Stimulated activated naive CD8-positive, alpha-beta T cell treated with anti-CD3 and anti-CD28 coated beads, Interleukin-15, Interleukin-2, amounts not matched to agents 100 U/mL and 50 U/mL, for 24 hours (primary cell): ENCODE results near the gene MSTN.
"Not testable (repeated sequence)": the region's sequence is repeated elsewhere in the genome, so short reads cannot be mapped to it uniquely, and the experiment has no call there.

Experiments
- ATAC-seq: fragments of 150-1000 bp; cut with Tn5 transposase; one replicate; pipeline ENCODE4 v1.10.0; 2021
- DNase-seq: peaks from one replicate; pipeline ENCODE4 v3.0.0; 2021

Gene MSTN

DNA sequence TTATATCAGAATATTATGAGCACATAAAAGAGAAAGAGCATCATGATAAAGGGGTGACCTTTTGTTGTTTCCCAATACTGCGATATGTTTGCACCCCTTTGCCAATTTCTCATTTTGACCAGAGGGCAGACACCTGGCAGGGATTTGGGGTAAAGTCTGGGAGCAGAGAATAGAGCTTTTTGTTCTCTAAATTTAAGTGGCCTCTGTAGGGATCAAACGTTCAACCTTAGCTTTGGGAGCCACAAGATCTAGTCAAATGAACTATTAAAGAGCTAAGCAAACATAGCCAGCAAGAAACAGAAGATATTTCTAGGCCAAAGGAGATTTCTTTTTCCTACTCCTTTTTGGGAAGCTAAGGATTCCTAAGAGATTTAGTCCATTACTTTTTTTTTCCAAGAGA lies 1.1 kb upstream of the MSTN start:
- no peak for ATAC-seq
- DNase-seq = no peak

DNA sequence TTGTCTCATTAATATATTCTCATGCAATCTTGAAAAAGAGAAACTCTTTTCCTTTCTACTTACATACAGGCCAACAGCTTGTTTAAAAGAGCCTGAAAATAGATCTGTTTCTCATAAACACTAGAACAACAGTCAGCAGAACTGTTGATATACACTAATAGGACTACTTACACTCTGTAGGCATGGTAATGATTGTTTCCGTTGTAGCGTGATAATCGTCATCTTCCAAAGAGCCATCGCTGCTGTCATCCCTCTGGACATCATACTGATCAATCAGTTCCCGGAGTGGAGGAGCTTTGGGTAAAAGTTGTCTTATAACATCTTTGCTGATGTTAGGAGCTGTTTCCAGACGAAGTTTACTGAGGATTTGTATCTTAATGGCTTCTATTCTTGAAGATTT lies 476 bp downstream of the MSTN start:
- DNase-seq (no peak), ATAC-seq (no peak)

DNA sequence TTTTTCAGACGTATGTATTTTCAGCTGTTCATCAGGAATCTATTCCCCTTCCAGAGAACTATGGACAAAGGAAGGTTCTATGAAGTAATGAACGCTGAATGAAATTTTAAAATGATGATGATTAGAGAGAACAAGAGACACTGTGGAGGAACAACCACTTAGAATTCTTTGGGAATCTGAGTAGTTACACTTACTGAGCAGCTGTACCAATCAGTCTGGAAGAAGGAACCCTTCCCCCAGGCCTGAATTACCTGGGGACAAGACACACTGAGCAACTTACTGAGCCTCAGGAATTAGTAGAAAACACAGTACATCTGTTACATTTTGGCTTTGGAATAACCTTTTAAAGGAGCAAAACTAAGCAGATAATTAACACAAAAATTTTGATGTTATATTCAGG lies 1.9 kb downstream of the MSTN start:
- no peak for ATAC-seq

DNA sequence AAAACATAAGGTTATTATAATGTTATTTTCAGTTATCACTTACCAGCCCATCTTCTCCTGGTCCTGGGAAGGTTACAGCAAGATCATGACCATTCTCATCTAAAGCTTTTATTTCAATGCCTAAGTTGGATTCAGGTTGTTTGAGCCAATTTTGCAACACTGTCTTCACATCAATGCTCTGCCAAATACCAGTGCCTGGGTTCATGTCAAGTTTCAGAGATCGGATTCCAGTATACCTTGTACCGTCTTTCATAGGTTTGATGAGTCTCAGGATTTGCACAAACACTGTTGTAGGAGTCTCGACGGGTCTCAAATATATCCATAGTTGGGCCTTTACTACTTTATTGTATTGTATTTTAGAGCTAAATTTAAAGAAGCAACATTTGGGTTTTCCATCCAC lies 2.5 kb downstream of the MSTN start:
- DNase-seq (no peak), ATAC-seq (no peak)

More for the DNA sequence above, 1.9 kb downstream of the MSTN start:
- DNase-seq = no peak

DNA sequence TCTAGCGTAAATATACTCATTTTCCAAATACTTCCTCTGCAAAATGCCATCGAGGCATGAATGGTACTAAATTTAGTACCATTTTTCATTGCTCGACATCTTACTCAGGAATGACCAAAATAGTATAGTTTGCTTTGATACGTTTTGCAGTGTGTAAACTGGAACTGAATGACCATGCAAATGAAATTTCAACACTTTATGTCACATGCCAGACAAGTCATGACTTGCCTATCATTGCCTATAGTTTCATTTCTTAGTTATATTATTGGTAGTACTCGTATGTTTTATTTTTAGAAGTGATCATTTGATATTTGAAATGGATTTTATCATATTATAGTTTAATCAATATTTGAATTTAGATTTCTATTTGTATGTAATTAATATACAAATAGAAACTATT lies 9.1 kb downstream of the MSTN start:
- DNase-seq (no peak), ATAC-seq (no peak)

DNA sequence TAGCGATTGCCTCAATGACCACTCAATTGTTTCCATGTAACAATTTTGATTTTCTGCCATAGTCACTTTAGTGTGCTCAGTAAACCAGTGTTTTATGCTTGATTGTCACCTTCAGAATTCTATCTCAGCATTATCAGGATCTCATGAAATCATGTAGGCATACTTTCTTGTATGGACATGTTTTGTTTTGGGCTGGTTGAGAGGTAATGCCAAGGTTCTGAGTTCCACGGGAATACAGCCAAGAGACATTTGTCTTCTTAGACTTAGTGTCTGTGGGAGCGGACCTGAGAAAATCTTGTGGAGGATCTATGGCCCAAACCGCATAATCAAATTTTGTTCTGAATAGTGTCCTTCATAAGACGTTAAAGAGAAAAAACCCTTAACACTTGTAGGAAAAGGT lies 10.2 kb downstream of the MSTN start:
- DNase-seq (no peak), ATAC-seq (no peak)

DNA sequence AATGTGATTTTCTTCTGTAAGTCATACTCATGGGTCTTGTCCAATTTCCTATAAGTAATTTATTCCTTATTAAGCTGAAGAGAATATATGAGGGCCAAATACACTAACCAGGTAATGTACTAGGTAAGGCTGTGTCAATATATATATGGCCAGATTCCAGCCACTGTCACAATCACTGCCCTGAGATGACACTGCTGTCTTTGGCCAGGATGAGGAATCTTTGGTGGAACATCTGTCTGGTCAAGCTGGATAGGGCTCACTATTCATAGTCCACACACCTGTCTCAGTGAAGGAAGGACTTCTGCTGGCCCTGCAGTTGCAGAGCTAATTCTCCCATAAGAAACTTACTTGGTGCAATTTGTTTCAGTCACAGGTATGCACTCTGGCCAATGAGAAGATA lies 11.3 kb downstream of the MSTN start:
- DNase-seq = no peak
- no peak for ATAC-seq

DNA sequence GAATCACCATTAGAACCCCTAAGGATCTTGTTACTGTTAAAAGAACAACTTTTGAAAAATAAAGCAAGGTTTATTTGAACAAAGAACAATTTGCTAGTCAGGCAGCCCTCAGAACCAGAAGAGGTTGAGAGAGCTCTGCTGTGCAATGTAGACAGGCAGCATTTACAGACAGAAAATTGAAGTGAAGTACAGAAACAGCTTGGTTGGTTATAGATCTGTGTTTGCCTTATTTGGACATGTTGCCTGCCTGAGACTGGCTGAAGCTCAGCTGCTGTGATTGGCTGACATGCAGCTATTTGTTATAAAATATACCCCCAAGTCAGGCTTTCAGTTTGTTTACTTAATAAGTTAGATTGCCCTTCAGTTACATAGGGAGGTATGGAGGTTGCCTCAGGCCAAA lies 12.5 kb downstream of the MSTN start:
- ATAC-seq = no peak
- DNase-seq = no peak

DNA sequence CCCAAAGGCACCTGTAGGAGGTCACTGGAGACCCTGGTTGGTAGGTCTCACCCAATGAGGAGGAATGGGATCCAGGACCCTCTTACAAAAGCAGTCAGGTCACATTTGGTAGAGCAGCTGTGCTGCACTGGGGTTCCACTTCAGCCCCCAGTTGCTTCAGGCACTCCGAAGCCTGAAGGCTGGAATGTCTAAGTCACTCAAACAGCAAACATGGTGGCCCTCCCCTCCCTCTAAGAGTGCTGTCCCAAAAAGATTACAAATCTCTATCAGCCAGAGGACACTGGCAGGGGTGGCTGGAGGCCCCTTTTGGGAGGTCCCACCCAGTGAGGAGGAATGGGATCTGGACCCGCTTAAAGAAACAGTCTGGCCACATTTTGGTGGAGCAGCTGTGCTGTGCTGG lies 17.7 kb downstream of the MSTN start:
- DNase-seq = no peak
- ATAC-seq = no peak

DNA sequence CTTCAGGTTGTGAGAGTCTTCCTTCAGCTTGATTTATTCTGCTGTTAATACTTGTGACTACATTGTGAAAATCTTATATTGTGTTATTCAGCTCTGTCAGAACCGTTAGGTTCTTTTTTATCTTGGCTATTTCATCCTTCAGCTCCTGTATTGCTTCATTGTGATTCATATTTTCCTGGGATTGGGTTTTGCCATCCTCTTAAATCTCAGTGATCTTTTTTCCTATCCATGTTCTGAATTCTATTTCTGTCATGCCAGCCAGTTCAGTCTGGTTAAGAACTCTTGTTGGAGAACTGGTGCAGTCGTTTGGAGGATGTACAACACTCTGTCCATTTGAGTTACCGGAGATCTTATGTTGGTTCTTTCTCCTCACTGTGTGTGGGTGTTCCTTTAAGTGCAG lies 19.1 kb downstream of the MSTN start:
- no peak for DNase-seq
- no peak for ATAC-seq

DNA sequence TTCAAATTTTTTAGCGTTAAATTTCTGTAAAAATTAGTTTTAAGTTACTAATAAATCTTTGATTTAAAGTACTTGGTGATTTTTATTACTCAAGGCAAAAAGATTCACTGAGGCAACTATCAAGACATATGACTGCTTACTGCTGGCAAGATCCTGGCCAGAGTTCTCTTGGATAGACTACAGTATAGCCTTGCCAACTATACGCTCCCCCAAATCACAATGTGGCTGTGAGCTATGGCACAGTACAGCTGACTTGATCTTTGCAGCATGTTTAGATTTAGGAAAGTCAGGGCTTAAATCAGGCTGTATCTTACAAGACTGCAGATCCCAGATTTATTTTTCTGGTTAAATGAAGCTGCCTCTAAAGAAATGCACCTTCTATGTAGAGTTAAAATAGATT lies 26.5 kb downstream of the MSTN start:
- no peak for ATAC-seq
- DNase-seq = no peak

DNA sequence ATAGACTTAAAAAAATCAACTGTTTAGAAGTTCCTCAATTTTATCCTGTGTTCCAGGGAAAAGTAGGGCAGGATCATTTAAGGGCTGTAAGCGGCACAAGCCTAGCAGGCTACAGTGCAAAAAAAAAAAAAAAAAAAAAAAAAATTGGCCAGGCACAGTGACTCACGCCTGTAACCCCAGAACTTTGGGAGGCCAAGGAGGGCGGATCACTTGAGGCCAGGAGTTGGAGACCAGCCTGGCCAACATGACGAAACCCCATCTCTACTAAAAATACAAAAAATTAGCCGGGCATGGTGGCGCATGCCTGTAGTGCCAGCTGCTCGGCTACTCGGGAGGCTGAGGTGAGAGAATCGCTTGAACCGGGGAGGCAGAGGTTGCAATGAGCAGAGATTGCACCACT lies 28.1 kb downstream of the MSTN start:
- ATAC-seq, DNase-seq: not testable (repeated sequence)

DNA sequence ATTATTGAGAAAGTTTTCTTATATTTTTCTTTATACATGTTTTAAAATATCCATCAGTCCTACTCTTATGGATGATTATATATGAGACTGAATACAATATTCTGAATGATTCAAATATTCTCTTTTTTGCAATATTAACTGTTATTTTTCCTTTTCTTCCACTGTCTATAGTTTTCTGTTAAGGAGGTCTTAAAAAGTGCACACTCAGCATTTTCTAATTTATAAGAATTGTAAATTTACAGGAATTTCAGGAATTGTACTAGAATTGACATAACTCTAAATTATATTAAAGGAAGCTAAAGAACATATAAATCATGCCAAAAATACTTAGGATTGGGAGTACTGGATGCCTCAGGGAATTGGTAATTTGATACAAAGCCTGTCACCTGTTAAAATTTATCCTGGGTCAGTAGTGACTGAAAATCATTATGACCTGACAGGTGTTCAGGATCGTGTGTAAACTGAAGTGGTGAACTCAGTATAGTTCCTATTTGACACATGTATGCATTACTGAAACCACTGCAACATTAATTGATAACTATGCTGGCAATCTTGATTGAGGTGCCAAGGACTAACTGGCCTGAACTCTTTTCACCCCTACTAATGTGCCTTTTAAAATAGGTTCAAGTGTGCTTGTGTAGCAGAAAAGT lies 30.4 kb downstream of the MSTN start:
- DNase-seq (no peak), ATAC-seq (no peak)

DNA sequence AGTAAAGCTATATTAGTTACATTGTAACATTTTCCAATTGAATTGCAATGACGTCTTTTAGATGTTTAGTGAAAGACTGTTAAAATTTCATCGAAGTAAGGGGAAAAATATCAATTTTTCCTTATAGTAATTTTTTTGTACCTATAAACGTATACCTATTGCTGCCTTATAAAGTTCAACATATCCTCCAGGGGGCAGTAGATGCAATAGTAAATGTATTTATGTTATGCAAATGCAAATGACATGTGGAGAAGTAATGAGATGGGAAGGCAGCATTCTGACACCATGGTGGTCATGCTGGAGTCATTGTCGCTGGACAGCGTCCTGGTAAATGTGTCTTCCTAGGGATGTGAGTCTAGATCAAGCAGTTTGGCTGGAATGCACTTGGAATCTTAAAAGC lies 38.7 kb downstream of the MSTN start:
- no peak for ATAC-seq

DNA sequence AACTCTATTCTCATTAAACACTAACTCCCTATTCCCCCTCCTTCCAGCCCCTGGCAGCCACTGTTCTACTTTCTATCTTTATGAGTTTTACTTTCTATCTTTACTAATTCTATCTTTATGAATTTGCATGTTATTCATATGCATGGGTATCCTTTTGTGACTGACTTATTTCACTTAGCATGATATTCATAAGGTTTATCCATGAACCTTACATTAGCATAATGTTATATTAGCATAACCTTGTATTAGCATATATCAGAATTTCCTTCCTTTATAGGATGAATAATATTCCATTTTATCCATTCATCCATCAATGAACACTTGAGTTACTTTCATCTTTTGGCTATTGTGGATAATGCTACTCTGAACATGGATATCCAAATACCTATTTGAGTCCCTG lies 41.8 kb downstream of the MSTN start:
- no peak for ATAC-seq

More for the DNA sequence above, 38.7 kb downstream of the MSTN start:
- no peak for DNase-seq

DNA sequence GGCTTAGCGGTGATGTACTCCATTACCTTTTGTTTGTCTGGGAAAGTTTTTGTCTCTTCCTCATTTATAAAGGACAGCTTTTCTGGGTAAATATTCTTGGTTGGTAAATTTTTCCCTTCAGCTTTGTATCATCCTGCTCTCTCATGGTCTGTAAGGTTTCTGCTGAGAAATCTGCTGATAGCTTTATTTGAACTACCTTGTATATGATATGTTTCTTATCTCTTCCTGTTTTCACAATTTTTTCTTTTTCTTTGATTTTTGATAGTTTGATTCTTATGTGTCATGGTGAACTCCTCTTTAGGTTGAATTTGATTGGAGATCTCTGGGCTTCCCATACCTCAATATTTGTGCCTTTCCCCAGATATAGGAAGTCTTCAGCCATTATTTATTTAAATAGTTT lies 44.7 kb downstream of the MSTN start:
- no peak for DNase-seq
- ATAC-seq = no peak

More for the DNA sequence above, 41.8 kb downstream of the MSTN start:
- DNase-seq = no peak

DNA sequence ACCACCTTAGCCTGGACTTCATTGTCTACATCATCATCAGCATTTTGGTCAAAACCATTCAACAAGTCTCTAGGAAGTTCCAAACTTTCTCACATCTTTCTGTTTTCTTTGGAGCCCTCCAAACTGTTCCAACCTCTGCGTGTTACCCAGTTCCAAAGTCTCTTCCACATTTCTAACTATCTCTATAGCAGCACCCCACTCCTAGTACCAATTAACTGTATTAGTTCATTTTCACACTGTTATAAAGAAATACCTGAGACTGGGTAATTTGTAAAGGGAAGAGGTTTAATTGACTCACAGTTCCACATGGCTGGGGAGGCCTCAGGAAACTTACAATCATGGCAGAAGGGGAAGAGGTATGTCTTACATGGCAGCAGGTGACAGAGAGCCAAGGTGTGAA lies 46.6 kb downstream of the MSTN start:
- ATAC-seq, DNase-seq: not testable (repeated sequence)
